OCI-LY1 (cell line): ENCODE results near the gene CACNA2D1.

Experiments used
- H2AFZ ChIP-seq: fragments of 200-600 bp; sonication (generic), shearing (Covaris generic); 2 replicates; pipeline ENCODE4 v1.6.0; 2014; ENCODE audit warnings: antibody characterized with exemption, mild to moderate bottlenecking, low read length
- H3F3A ChIP-seq: fragments of 200-600 bp; sonication (generic), shearing (Covaris generic); 2 replicates; pipeline ENCODE4 v1.6.0; 2014; ENCODE audit warnings: mild to moderate bottlenecking, antibody characterized with exemption, low read length, moderate library complexity; ENCODE audit not compliant: insufficient read depth
- H3K27ac ChIP-seq: fragments of 200-600 bp; sonication (generic); 2 replicates; pipeline ENCODE4 v1.5.1; 2014; ENCODE audit warnings: low read length, mixed run types, mild to moderate bottlenecking, low read depth; ENCODE audit not compliant: poor library complexity, severe bottlenecking
- H3K27me3 ChIP-seq: fragments of 200-600 bp; sonication (generic); 2 replicates; pipeline ENCODE4 v1.6.0; 2014; ENCODE audit warnings: antibody characterized with exemption, mild to moderate bottlenecking, low read length, moderate library complexity; ENCODE audit not compliant: insufficient read depth
- H3K36me3 ChIP-seq: fragments of 200-600 bp; sonication (generic); 2 replicates; pipeline ENCODE4 v1.6.1; 2014; ENCODE audit warnings: mild to moderate bottlenecking, antibody characterized with exemption, low read length, moderate library complexity, mixed read lengths; ENCODE audit not compliant: insufficient read depth
- H3K4me1 ChIP-seq: fragments of 200-600 bp; sonication (generic); 2 replicates; pipeline ENCODE4 v1.5.1; 2014; ENCODE audit warnings: mild to moderate bottlenecking, low read length, moderate library complexity; ENCODE audit not compliant: insufficient read depth, severe bottlenecking
- H3K4me2 ChIP-seq: fragments of 200-600 bp; sonication (generic), shearing (Covaris generic); 2 replicates; pipeline ENCODE4 v1.6.1; 2014; ENCODE audit warnings: low read length
- H3K4me3 ChIP-seq: fragments of 200-600 bp; sonication (generic); 2 replicates; pipeline ENCODE4 v1.5.1; 2014; ENCODE audit warnings: low read length, low read depth, mild to moderate bottlenecking, mixed read lengths; ENCODE audit not compliant: poor library complexity, severe bottlenecking
- H3K79me2 ChIP-seq: fragments of 200-600 bp; shearing (Covaris generic); 2 replicates; pipeline ENCODE4 v1.6.1; 2016; ENCODE audit warnings: mixed run types, low read length, mixed read lengths; ENCODE audit not compliant: insufficient read depth
- H3K9ac ChIP-seq: fragments of 200-600 bp; sonication (generic), shearing (Covaris generic); 2 replicates; pipeline ENCODE4 v1.6.1; 2014; ENCODE audit warnings: mild to moderate bottlenecking, low read length, mixed read lengths
- H3K9me2 ChIP-seq: fragments of 200-600 bp; sonication (generic), shearing (Covaris generic); 2 replicates; pipeline ENCODE4 v1.6.1; 2014; ENCODE audit warnings: low read depth, mild to moderate bottlenecking, low read length, mixed read lengths
- H3K9me3 ChIP-seq: fragments of 200-600 bp; shearing (Covaris generic); 2 replicates; pipeline ENCODE4 v1.6.1; 2014; ENCODE audit warnings: low read length, mixed read lengths
- H4K20me1 ChIP-seq: fragments of 200-600 bp; sonication (generic), shearing (Covaris generic); 2 replicates; pipeline ENCODE4 v1.6.0; 2016; ENCODE audit warnings: mild to moderate bottlenecking, low read length; ENCODE audit not compliant: insufficient read depth
- CTCF ChIP-seq: fragments of 200-600 bp; sonication (generic), shearing (Covaris generic); IDR thresholded peaks from 2 replicates; pipeline ENCODE4 v1.5.1; 2017; ENCODE audit warnings: mild to moderate bottlenecking, antibody characterized with exemption, low read length, moderate library complexity, mixed read lengths
- EZH2 ChIP-seq: fragments of 200-600 bp; sonication (generic), shearing (Covaris generic); IDR thresholded peaks from 2 replicates; pipeline ENCODE4 v1.8.0; 2017; ENCODE audit warnings: borderline replicate concordance, mixed run types, mild to moderate bottlenecking, antibody characterized with exemption, low read length, moderate library complexity, mixed read lengths

The CACNA2D1 gene

GRCh38 chr7:82376739-82377138, 66.8 kb downstream of the CACNA2D1 start:
- Histone ChIP-seq H3K9me2 (no peaks in the 10 kb centered on the region), H3K4me1 (no peaks in the 10 kb centered on the region), H3K4me3 (no peak overlapping the region), H3K36me3 (no peaks in the 10 kb centered on the region), H3K27ac (no peak overlapping the region), H2AFZ (no peak overlapping the region), H3F3A (no peaks in the 10 kb centered on the region), H3K79me2 (no peaks in the 10 kb centered on the region), H3K27me3 (no peaks in the 10 kb centered on the region), H3K9ac (no peak overlapping the region), H3K4me2 (no peak overlapping the region), H4K20me1 (no peaks in the 10 kb centered on the region), H3K9me3 (no peaks in the 10 kb centered on the region)
- no peak for TF ChIP-seq EZH2
- no peak for TF ChIP-seq CTCF

GRCh38 chr7:82375713-82376112, 67.9 kb downstream of the CACNA2D1 start:
- Histone ChIP-seq H3K9me3 (no peaks in the 10 kb centered on the region), H3K4me3 (no peak overlapping the region), H3K79me2 (no peaks in the 10 kb centered on the region), H2AFZ (no peak overlapping the region), H3K4me1 (no peaks in the 10 kb centered on the region), H3K9me2 (no peaks in the 10 kb centered on the region), H3K27me3 (no peaks in the 10 kb centered on the region), H3K27ac (no peak overlapping the region), H4K20me1 (no peaks in the 10 kb centered on the region), H3K4me2 (no peak overlapping the region), H3K36me3 (no peaks in the 10 kb centered on the region), H3F3A (no peaks in the 10 kb centered on the region), H3K9ac (no peak overlapping the region)
- TF ChIP-seq EZH2 (no peak), CTCF (no peak)

GRCh38 chr7:82375129-82375528, 68.4 kb downstream of the CACNA2D1 start:
- Histone ChIP-seq H3K4me3 (no peak overlapping the region), H3K9ac (no peak overlapping the region), H3K9me2 (no peaks in the 10 kb centered on the region), H3F3A (no peaks in the 10 kb centered on the region), H4K20me1 (no peaks in the 10 kb centered on the region), H3K79me2 (no peaks in the 10 kb centered on the region), H2AFZ (no peak overlapping the region), H3K4me2 (no peak overlapping the region), H3K36me3 (no peaks in the 10 kb centered on the region), H3K4me1 (no peaks in the 10 kb centered on the region), H3K9me3 (no peaks in the 10 kb centered on the region), H3K27me3 (no peaks in the 10 kb centered on the region), H3K27ac (no peak overlapping the region)
- no peak for TF ChIP-seq EZH2
- TF ChIP-seq CTCF = no peak
